ENCODE data around the gene UCK2. TPM values are rescaled to one million over a fixed set of nuclear protein-coding genes. Genes with fewer than 3 reads are reported as not detected.

Gene UCK2
- total and polyA plus RNA-seq, 9 of the 15 experiments (the other 6 are each of a cell fraction or from before 2014, with no cell fraction given): 71.6 to 145 (median 95.8) TPM

DNA sequence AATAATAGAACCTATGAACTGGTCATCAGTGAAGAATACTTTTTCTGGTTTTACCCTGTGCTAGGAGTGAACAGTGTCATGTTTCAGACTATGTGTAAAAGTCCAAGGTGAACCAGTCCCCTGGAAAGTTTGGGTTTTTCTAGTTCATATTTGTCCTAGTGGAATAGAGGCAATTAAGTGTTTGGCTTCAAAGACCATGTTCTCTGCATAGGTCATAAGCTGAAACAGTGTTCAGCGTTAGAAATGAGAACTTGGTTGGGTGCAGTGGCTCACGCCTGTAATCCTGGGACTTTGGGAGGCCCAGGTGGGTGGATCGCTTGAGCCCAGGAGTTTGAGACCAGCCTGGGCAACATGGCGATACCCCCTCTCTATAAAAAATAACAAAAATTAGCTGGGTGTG is 77.5 kb downstream of the UCK2 start (continued):
- TF ChIP-seq ZFP1 (CRISPR knock-in tag; IDR thresholded peaks at IDR 0.05): no peak

- no peak overlapping the region for H2AFZ ChIP-seq (ENCODE audit: low read depth, low read length)
- no peaks in the 10 kb centered on the region for H4K20me1 ChIP-seq (replicated peaks; ENCODE audit: control insufficient read depth, insufficient read depth, low read length)
- H3K27me3 ChIP-seq (ENCODE audit: control insufficient read depth in 2 of 2, insufficient read depth in 2 of 2, low read length in 2 of 2): no peaks in the 10 kb centered on the region
- no peak for TF ChIP-seq RFX7 (CRISPR knock-in tag; IDR thresholded peaks at IDR 0.05)
- TF ChIP-seq CTBP1 (IDR thresholded peaks at IDR 0.05; ENCODE audit: borderline replicate concordance): no peak
- no peak for TF ChIP-seq HNRNPL (IDR thresholded peaks at IDR 0.05; ENCODE audit: low read depth, low read length)
- TF ChIP-seq ZNF512 (tag; IDR thresholded peaks at IDR 0.05): no peak
- no peak for TF ChIP-seq HNRNPK (IDR thresholded peaks at IDR 0.05; ENCODE audit: low read depth, low read length, poor library complexity, severe bottlenecking)
- TF ChIP-seq ZNF444 (CRISPR knock-in tag; IDR thresholded peaks at IDR 0.05): no peak
- no peak for TF ChIP-seq SMARCE1 (IDR thresholded peaks at IDR 0.05)
- H3K4me3 ChIP-seq: no peak overlapping the region
- no peaks in the 10 kb centered on the region for H3K9me3 ChIP-seq (replicated peaks; ENCODE audit: control insufficient read depth, insufficient read depth, low read depth, low read length)
- BruUV-seq (replicated peaks): no TSS peak
- CTCF ChIA-PET (ENCODE audit: low intra/inter-chr PET ratio): no interaction called here
- WGBS (ENCODE audit: insufficient coverage, low coverage, missing lambda C conversion rate): 92% methylated on average over 3 of the region's 3 CpGs
- no peak for ATAC-seq
- H3K79me2 ChIP-seq (ENCODE audit: control insufficient read depth, insufficient read depth, low read length): no peaks in the 10 kb centered on the region
- no peak for FAIRE-seq
- POLR2A ChIA-PET: no interaction called here
- no peaks in the 10 kb centered on the region for H3K9me1 ChIP-seq (ENCODE audit: control insufficient read depth, insufficient read depth, low read length)
- H3K4me1 ChIP-seq (replicated peaks in 1 of 2; ENCODE audit: control insufficient read depth in 2 of 2, insufficient read depth in 2 of 2, low read length in 2 of 2): peaks cover 0 to 2% of the 10 kb centered on the region in 2 experiments; a peak in 1 of 5 replicates
- H3K9ac ChIP-seq (ENCODE audit: insufficient read depth in 1 of 2, low read depth in 2 of 2, low read length in 2 of 2): no peak overlapping the region
- DNase-seq (ENCODE audit: extremely low read depth in 1 of 4, low spot score in 3 of 4): no peak
- no peak overlapping the region for H3K27ac ChIP-seq (ENCODE audit: extremely low read depth, low read depth, low read length)
- H3K4me2 ChIP-seq (ENCODE audit: insufficient read depth, low read length): no peak overlapping the region
- H3K36me3 ChIP-seq (ENCODE audit: control insufficient read depth, insufficient read depth, low read length): peaks cover 87% of the 10 kb centered on the region
- in situ Hi-C loops (cut with MboI) (loop anchor here (5.0 kb wide), 1 partner anchor 184 kb away; no protein-coding TSS in a partner anchor), intact Hi-C loops (cut with micrococcal nuclease) (no loop called here)
These were observed 78.4 kb downstream of the UCK2 start for GRCh38 chr1:165905853-165906252.

Measured in K562 (cell line).